ENCODE measurements around the gene LRRC7.
"Not testable (repeated sequence)": the region's sequence is repeated elsewhere in the genome, so short reads cannot be mapped to it uniquely, and the experiment has no call there.

The LRRC7 gene

DNA sequence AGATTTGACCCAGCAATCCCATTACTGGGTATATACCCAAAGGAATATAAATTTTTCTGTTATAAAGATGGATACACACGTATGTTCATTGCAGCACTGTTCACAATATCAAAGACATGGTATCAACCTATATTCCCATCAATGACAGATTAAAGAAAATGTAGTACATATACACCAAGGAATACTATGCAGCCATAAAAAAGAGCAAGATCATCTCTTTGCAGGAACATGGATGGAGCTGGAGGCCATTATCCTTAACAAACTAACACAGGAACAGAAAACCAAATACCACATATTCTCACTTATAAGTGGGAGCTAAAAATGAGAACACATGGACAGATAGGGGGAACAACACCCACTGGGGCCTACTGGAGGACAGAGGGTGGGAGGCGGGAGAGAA lies 394.7 kb downstream of the LRRC7 start:
- DNase-seq (ENCODE audit: low read depth in 2 of 2) = not testable (repeated sequence)

GRCh38 chr1:69967245-69967766 lies 399.6 kb downstream of the LRRC7 start:
- no peak for DNase-seq (ENCODE audit: low read depth in 2 of 2)

DNA sequence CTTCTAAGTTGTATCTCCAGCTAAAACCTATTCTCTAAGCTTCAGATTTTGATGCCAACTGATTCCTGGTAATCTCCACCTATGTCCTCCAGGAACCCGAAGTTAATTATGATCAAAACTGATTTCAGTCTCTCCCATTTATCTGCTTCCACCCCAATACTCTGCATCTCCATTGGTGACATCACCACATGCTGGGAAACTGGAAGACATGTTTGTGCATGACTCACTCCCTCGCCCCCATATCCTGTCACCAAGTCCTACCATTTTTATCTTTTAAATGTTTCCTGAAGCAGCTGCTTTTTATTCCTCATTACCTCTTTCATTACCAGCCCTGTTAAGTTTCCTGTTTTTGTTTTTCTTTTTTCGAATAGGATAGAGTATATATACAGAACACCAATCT lies 409.2 kb downstream of the LRRC7 start:
- no peak for DNase-seq (ENCODE audit: low read depth in 2 of 2)

- no peak for DNase-seq (ENCODE audit: low read depth in 2 of 2)
Observed at GRCh38 chr1:69982992-69983391, 415.3 kb downstream of the LRRC7 start.

GRCh38 chr1:69985376-69985775 lies 417.7 kb downstream of the LRRC7 start:
- DNase-seq (ENCODE audit: low read depth in 2 of 2) = no peak

GRCh38 chr1:69985901-69986439 lies 418.2 kb downstream of the LRRC7 start:
- DNase-seq (ENCODE audit: low read depth in 2 of 2) = no peak

- DNase-seq (ENCODE audit: low read depth in 2 of 2) = no peak
Observed at GRCh38 chr1:69987881-69988280, 420.2 kb downstream of the LRRC7 start.

DNA sequence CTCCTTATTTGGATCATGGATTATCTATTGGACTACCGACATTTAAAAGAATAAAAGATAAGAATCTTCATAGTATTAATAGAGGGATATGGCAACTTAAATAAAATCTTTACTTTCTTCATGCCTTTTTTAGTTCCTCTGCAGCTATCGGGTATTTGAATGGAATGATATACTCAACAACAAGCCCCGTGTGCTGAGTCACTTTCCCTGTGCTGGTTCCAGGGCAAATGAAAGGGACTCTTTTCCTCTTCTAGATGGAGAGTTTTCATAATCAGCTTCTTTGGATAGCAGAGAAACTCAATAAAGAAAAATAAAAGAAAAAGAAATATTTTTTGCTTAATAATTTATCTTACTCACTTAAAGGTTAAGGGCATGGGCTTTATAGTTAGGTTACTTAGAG lies 423.9 kb downstream of the LRRC7 start:
- no peak for DNase-seq (ENCODE audit: low read depth in 2 of 2)

- no peak for DNase-seq (ENCODE audit: low read depth in 2 of 2)
Observed at GRCh38 chr1:69992594-69992993, 424.9 kb downstream of the LRRC7 start.

GRCh38 chr1:69993810-69994209 lies 426.1 kb downstream of the LRRC7 start:
- DNase-seq (ENCODE audit: low read depth in 2 of 2) = no peak

DNA sequence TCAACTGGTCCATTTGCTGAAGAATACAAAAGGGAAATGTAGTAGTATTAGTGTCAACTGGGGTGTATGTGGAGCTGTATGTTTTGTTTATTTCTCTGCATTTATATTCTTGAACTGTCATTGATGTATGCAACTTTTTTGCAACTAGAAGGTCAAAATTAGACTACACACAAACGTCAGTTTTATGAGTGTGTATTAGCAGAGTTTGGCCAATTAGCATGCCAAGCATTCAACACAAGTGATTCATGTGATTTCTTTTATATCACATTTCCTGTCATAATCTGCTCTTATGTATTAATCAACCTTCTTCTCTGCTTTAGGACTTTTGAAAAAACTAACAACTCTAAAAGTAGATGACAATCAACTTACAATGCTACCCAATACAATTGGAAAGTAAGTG lies 426.5 kb downstream of the LRRC7 start:
- no peak for DNase-seq (ENCODE audit: low read depth in 2 of 2)

DNA sequence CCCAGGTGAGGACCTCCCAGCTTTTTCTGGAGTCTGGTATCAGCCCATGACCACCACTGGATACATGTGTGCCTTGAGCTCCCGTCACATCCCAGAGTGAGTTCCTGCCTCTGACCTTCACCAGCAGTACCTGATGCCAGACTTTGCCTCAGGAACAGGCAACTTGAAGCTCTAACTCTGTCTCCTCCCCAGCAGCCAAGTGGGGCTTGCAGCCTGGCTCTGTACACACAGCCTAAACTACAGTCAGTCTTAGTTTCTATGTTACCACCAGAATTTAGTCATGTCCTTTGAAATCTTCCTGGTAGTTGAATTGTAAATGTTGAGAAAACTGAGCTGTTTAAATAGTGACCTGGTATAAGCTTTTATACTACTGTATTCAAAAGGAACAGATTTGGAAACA lies 431.1 kb downstream of the LRRC7 start:
- DNase-seq (ENCODE audit: low read depth in 2 of 2) = no peak

GRCh38 chr1:70003211-70003908 lies 435.6 kb downstream of the LRRC7 start:
- DNase-seq (ENCODE audit: low read depth in 2 of 2) = no peak

DNA sequence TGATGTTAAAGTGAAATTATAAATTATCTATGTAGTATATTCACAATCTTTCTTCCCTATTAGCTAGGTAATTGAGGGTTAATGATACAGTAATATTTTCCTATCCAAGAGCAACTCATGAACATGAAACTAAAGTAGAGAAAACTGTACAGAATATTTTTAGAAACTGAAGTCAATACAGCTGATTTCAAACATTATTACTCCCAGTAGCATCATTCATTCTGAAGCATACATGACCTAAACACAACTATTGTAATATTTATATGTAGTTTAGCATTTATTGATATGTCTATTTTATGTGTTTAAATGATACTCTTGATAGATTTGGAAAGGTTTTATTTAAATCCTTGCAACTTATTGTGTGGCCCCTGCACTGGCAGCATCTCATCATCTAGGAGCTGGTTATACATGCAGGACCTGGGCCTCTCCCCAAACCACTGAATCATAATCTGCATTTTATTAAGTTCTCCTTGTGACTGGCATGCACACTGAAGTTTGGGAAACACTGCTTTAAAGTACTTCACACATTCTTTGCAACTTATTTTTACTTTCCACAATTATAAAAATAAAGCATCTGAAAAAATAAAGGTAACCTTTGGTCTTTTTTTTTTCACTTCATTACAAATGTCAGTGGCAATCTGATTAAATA lies 437.8 kb downstream of the LRRC7 start:
- no peak for DNase-seq (ENCODE audit: low read depth in 2 of 2)

- no peak for DNase-seq (ENCODE audit: low read depth in 2 of 2)
Observed at GRCh38 chr1:70008660-70009059, 440.9 kb downstream of the LRRC7 start.

- DNase-seq (ENCODE audit: low read depth in 2 of 2) = no peak
Observed at GRCh38 chr1:70017770-70018169, 450.0 kb downstream of the LRRC7 start.

- DNase-seq (ENCODE audit: low read depth in 2 of 2) = no peak
Observed at GRCh38 chr1:70024272-70024671, 456.6 kb downstream of the LRRC7 start.

DNA sequence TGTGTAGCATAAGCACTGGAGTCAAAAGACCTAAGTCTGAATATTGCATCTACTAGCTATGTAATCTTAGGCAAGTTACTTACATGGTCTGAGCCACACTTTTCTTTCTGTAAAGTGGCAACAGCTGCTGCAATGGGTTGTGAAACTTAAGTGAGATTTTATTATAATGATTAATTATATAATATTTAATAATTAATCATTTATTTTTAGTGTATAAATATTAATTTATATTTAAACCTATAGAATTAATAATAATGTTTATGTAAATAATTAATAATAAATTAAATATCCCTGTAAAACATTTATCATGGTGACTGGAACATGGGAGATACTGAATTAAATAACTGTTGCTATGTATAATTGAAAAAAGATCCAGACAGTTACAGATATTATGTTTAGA lies 457.3 kb downstream of the LRRC7 start:
- DNase-seq (ENCODE audit: low read depth in 2 of 2) = no peak

- no peak for DNase-seq (ENCODE audit: low read depth in 2 of 2)
Observed at GRCh38 chr1:70025846-70026245, 458.1 kb downstream of the LRRC7 start.

DNA sequence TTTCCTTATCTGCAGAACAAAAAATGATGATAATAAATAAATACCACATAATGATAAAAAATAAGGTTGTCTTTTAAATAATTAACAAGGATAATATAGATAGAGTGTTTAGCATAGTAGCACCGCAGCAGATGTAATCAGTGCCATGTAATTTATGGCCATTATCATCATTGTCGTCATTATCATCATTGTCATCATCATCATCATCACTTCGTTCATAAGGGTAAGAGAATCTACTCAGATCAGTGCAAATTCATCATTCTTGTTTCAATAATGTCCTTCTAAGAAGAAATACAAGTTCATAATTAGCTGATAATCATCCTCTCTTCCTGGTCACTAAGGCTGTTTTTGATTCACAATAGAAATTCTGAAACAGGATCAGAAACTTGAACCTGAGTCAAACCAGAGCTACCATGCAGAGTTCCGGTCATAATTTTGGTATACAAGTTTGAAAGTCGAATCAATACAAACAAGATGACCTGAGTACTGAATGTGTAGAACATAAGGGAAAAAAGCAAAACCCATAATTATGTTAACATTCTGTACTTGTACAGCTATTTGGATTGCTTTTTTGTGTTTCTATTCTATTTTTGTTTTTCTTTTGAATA lies 465.6 kb downstream of the LRRC7 start:
- DNase-seq (ENCODE audit: low read depth in 2 of 2) = no peak

DNA sequence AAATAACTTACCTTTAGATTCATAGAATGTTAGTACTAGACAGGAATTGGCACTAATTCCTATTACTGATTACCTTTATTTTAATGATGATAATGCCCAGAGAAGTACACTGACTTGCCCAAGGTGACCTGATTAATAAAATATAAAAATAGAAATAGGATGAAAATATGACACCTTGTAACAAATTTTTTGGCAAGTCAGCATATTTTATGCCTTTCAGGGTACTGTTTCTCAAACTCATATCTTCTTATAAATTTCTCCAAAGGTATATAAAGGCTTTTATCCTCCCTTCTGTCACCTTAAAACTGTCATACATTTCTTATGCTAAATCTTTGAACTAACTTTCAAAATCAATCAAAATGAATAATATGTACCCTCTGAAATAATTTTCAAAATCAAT lies 466.2 kb downstream of the LRRC7 start:
- DNase-seq (ENCODE audit: low read depth in 2 of 2) = no peak

- no peak for DNase-seq (ENCODE audit: low read depth in 2 of 2)
Observed at GRCh38 chr1:70034403-70034802, 466.7 kb downstream of the LRRC7 start.

GRCh38 chr1:70038025-70038424 lies 470.3 kb downstream of the LRRC7 start:
- no peak for DNase-seq (ENCODE audit: low read depth in 2 of 2)

All from stimulated activated CD8-positive, alpha-beta memory T cell treated with anti-CD3 and anti-CD28 coated beads, Interleukin-2, amount 100 ng/mL, for 1 hour (primary cell).